PFSK-1 (cell line): ENCODE measurements around the gene AUTS2.

ENCODE experiments used
- POLR2AphosphoS5 ChIP-seq: IDR thresholded peaks from 2 replicates; pipeline ENCODE4 v1.6.1; 2012; ENCODE audit warnings: low read depth, mild to moderate bottlenecking, control low read depth, low read length, moderate library complexity
- TF ChIP-seq, protein P1 (sequence below), 2 experiments: IDR thresholded peaks; 2 replicates each; pipeline versions ENCODE4 v1.6.1 to v1.8.0; 2011 to 2012; ENCODE audit warnings: low read depth in 2 of 2, low read length in 2 of 2, control low read depth in 1 of 2, inconsistent platforms in 1 of 2, mild to moderate bottlenecking in 1 of 2, moderate library complexity in 1 of 2; ENCODE audit not compliant: insufficient read depth in 1 of 2

DNA sequence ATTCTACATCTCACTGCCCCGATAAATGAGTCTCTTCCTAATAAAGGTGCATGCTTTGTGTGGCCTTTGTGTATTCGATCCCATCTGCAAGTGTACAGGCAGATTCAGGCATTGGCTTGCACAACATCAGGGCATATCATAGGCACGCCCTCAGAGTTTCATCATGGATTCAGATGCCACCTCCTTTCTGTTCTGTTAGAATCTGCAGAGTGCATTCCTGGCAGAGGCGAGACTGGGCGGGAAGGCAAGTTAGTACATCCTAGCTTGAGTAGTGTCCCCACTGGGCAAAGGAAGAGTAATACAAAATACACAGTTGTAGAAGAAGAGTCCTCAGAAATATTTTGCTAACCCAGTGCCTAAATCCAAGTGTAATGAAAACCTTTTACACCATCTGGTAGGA lies 1187.2 kb downstream of the AUTS2 start:
- TF ChIP-seq, protein P1, sequence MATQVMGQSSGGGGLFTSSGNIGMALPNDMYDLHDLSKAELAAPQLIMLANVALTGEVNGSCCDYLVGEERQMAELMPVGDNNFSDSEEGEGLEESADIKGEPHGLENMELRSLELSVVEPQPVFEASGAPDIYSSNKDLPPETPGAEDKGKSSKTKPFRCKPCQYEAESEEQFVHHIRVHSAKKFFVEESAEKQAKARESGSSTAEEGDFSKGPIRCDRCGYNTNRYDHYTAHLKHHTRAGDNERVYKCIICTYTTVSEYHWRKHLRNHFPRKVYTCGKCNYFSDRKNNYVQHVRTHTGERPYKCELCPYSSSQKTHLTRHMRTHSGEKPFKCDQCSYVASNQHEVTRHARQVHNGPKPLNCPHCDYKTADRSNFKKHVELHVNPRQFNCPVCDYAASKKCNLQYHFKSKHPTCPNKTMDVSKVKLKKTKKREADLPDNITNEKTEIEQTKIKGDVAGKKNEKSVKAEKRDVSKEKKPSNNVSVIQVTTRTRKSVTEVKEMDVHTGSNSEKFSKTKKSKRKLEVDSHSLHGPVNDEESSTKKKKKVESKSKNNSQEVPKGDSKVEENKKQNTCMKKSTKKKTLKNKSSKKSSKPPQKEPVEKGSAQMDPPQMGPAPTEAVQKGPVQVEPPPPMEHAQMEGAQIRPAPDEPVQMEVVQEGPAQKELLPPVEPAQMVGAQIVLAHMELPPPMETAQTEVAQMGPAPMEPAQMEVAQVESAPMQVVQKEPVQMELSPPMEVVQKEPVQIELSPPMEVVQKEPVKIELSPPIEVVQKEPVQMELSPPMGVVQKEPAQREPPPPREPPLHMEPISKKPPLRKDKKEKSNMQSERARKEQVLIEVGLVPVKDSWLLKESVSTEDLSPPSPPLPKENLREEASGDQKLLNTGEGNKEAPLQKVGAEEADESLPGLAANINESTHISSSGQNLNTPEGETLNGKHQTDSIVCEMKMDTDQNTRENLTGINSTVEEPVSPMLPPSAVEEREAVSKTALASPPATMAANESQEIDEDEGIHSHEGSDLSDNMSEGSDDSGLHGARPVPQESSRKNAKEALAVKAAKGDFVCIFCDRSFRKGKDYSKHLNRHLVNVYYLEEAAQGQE (IDR thresholded peaks at IDR 0.05; ENCODE audit: insufficient read depth in 1 of 2, low read depth in 2 of 2, low read length in 2 of 2) = no peak
- no peak for TF ChIP-seq POLR2AphosphoS5
